Gastrocnemius medialis (tissue), 4 donors: ENCODE data around the gene SH3BP2. TPM values are rescaled to one million over a fixed set of nuclear protein-coding genes. Genes with fewer than 3 reads are reported as not detected.

ENCODE experiments used
- ATAC-seq, 2 donors: fragments of 150-250 bp; one replicate each; pipeline ENCODE4 v1.9.1; 2016
- DNase-seq, 2 donors: peaks; one replicate each; pipeline ENCODE4 v3.0.0-alpha.2; 2019
- H3K27ac ChIP-seq, 4 donors: fragments of 200-600 bp; sonication (generic); 1 replicate in 1 of 4; 2 replicates in 3 of 4; pipeline ENCODE4 v1.5.1; 2016 to 2018; ENCODE audit warnings: mild to moderate bottlenecking in 2 of 4, moderate library complexity in 1 of 4
- H3K27me3 ChIP-seq, 3 donors: fragments of 200-600 bp; sonication (generic) in 2 of 3; 1 replicate in 1 of 3; 2 replicates in 2 of 3; pipeline versions ENCODE4 v1.5.1 to v1.6.0; 2016 to 2019; ENCODE audit warnings: mild to moderate bottlenecking in 1 of 3, moderate library complexity in 1 of 3
- H3K36me3 ChIP-seq, 2 donors: fragments of 200-600 bp; sonication (generic) in 1 of 2; one replicate each; pipeline ENCODE4 v1.5.1; 2017 to 2018
- H3K4me1 ChIP-seq, 2 donors: fragments of 200-600 bp; sonication (generic) in 1 of 2; one replicate each; pipeline ENCODE4 v1.5.1; 2016 to 2017; ENCODE audit warnings: mild to moderate bottlenecking in 2 of 2
- H3K4me3 ChIP-seq, 4 donors: fragments of 200-600 bp; sonication (generic) in 3 of 4; 1 replicate in 1 of 4; 2 replicates in 3 of 4; pipeline ENCODE4 v1.5.1; 2016 to 2019; ENCODE audit warnings: mild to moderate bottlenecking in 2 of 4
- H3K9me3 ChIP-seq, 3 donors: fragments of 200-600 bp; sonication (generic) in 2 of 3; 1 replicate in 1 of 3; 2 replicates in 2 of 3; pipeline ENCODE4 v1.5.1; 2016 to 2019
- CTCF ChIP-seq, 5 experiments: fragments of 450-650 bp in 3 of 5; fragments of 200-600 bp in 2 of 5; sonication (generic) in 2 of 5; IDR thresholded peaks in 4 of 5; conservative IDR thresholded peaks in 1 of 5; 1 replicate in 4 of 5; 2 replicates in 1 of 5; pipeline ENCODE4 v1.5.1; 2016 to 2019; ENCODE audit warnings: antibody characterized with exemption in 5 of 5, mild to moderate bottlenecking in 3 of 5, moderate library complexity in 3 of 5
- POLR2A ChIP-seq, 2 donors: fragments of 450-650 bp; IDR thresholded peaks; one replicate each; pipeline ENCODE4 v1.6.1; 2017; ENCODE audit warnings: antibody characterized with exemption in 2 of 2, mild to moderate bottlenecking in 2 of 2, moderate library complexity in 2 of 2
- in situ Hi-C, 4 donors: fragments of 200-750 bp; cut with MboI; loops; one replicate each; pipeline versions ENCODE4 v1.15.0 to v1.8.0; 2017; ENCODE audit warnings: low sequenced_read_pairs in 4 of 4
- intact Hi-C: fragments of 100-400 bp; cut with DNase I; formaldehyde crosslinking; loops from one replicate; pipeline ENCODE4 v1.15.1; 2023; ENCODE audit warnings: low total_unique reads
- total RNA-seq, 4 donors: library from RNA; depleted of rRNA; stranded (reverse); fragments of >200 nt; gene quantifications; one replicate each; pipeline versions ENCODE4 v1.1.0 to v1.2.3, GENCODE V29; 2016

The SH3BP2 gene
- total RNA-seq, 4 donors from 2014 or later, result 4.8 to 21.5 (median 12.0) TPM

- Histone ChIP-seq H3K4me1 (peaks cover 13 to 16% of the 10 kb centered on the region in 2 donors), H3K4me3 (no peak overlapping the region), H3K9me3 (no peaks in the 10 kb centered on the region), H3K27ac (no peak overlapping the region), H3K27me3 (no peaks in the 10 kb centered on the region), H3K36me3 (peaks cover 0 to 14% of the 10 kb centered on the region in 2 donors)
- ATAC-seq, result no peak
- in situ Hi-C loops (no loop called here), intact Hi-C loops (no loop called here)
- TF ChIP-seq POLR2A (IDR thresholded peaks at IDR 0.05) (no peak), CTCF (IDR thresholded peaks at IDR 0.05 in 4 of 5, conservative IDR thresholded peaks at IDR 0.05 in 1 of 5) (no peak)
- no peak for DNase-seq
Measured at GRCh38 chr4:2819244-2820215, 26.6 kb downstream of the SH3BP2 start.

- Histone ChIP-seq H3K27me3 (no peaks in the 10 kb centered on the region), H3K4me3 (no peak overlapping the region), H3K27ac (no peak overlapping the region), H3K36me3 (peaks cover 0 to 23% of the 10 kb centered on the region in 2 donors), H3K4me1 (peaks cover 13 to 16% of the 10 kb centered on the region in 2 donors), H3K9me3 (no peaks in the 10 kb centered on the region)
- in situ Hi-C loops (no loop called here), intact Hi-C loops (no loop called here)
- no peak for TF ChIP-seq CTCF (IDR thresholded peaks at IDR 0.05 in 4 of 5, conservative IDR thresholded peaks at IDR 0.05 in 1 of 5)
- no peak for TF ChIP-seq POLR2A (IDR thresholded peaks at IDR 0.05)
- ATAC-seq, result no peak
- DNase-seq, result no peak
Measured at GRCh38 chr4:2820216-2820982, 27.5 kb downstream of the SH3BP2 start.

GRCh38 chr4:2822461-2823300 is 29.8 kb downstream of the SH3BP2 start:
- H3K27me3 ChIP-seq, result no peaks in the 10 kb centered on the region
- no peaks in the 10 kb centered on the region for H3K9me3 ChIP-seq
- DNase-seq (no peak), ATAC-seq (no peak)
- in situ Hi-C loops, result no loop called here
- TF ChIP-seq POLR2A (IDR thresholded peaks at IDR 0.05) (no peak), CTCF (IDR thresholded peaks at IDR 0.05 in 4 of 5, conservative IDR thresholded peaks at IDR 0.05 in 1 of 5) (no peak)
- peaks cover 0 to 31% of the 10 kb centered on the region in 2 donors for H3K36me3 ChIP-seq
- H3K4me1 ChIP-seq, result peaks cover 5 to 11% of the 10 kb centered on the region in 2 donors
- intact Hi-C loops, result no loop called here
- no peak overlapping the region for H3K27ac ChIP-seq
- no peak overlapping the region for H3K4me3 ChIP-seq

- Histone ChIP-seq H3K36me3 (peaks cover 0 to 35% of the 10 kb centered on the region in 2 donors), H3K4me3 (no peak overlapping the region), H3K9me3 (no peaks in the 10 kb centered on the region), H3K27me3 (no peaks in the 10 kb centered on the region), H3K4me1 (peaks cover 5 to 9% of the 10 kb centered on the region in 2 donors), H3K27ac (no peak overlapping the region)
- in situ Hi-C loops (no loop called here), intact Hi-C loops (no loop called here)
- ATAC-seq (no peak), DNase-seq (no peak)
- no peak for TF ChIP-seq CTCF (IDR thresholded peaks at IDR 0.05 in 4 of 5, conservative IDR thresholded peaks at IDR 0.05 in 1 of 5)
- no peak for TF ChIP-seq POLR2A (IDR thresholded peaks at IDR 0.05)
Measured at GRCh38 chr4:2823301-2823670, 30.4 kb downstream of the SH3BP2 start.
